GM23338 (cell line): ENCODE data around the gene CPSF4. TPM values are rescaled to one million over a fixed set of nuclear protein-coding genes. Genes with fewer than 3 reads are reported as not detected.

Experiments used
- ATAC-seq: fragments of 200-7000 bp; cut with Tn5 transposase; 3 replicates; pipeline ENCODE4 v1.9.1; 2020
- DNase-seq: peaks from one replicate; pipeline ENCODE4 v3.0.0-alpha.2; 2015; ENCODE audit warnings: low spot score
- H2AFZ ChIP-seq: fragments of 200-600 bp; sonication (generic); 2 replicates; pipeline ENCODE4 v1.8.0; 2016; ENCODE audit warnings: antibody characterized with exemption, mild to moderate bottlenecking, moderate library complexity
- H3F3A ChIP-seq: fragments of 200-600 bp; sonication (generic); replicated peaks from 2 replicates; pipeline ENCODE4 v1.8.0; 2017; ENCODE audit warnings: antibody characterized with exemption, mixed run types, low read depth
- H3K27ac ChIP-seq: fragments of 200-600 bp; sonication (generic); 2 replicates; pipeline ENCODE4 v1.6.1; 2016; ENCODE audit warnings: low read depth
- H3K27me3 ChIP-seq: fragments of 200-600 bp; sonication (generic); 2 replicates; pipeline ENCODE4 v1.8.0; 2016; ENCODE audit warnings: mild to moderate bottlenecking, mixed run types, moderate library complexity; ENCODE audit not compliant: insufficient read depth
- H3K36me3 ChIP-seq: fragments of 200-600 bp; sonication (generic); 2 replicates; pipeline ENCODE4 v1.8.0; 2016; ENCODE audit warnings: mild to moderate bottlenecking; ENCODE audit not compliant: insufficient read depth
- H3K4me1 ChIP-seq: fragments of 200-600 bp; sonication (generic); 2 replicates; pipeline ENCODE4 v1.8.0; 2016; ENCODE audit warnings: mild to moderate bottlenecking, moderate library complexity; ENCODE audit not compliant: insufficient read depth
- H3K4me2 ChIP-seq: fragments of 200-600 bp; sonication (generic); 2 replicates; pipeline ENCODE4 v1.7.1; 2017; ENCODE audit warnings: mixed run types
- H3K4me3 ChIP-seq: fragments of 200-600 bp; sonication (generic); 2 replicates; pipeline ENCODE4 v1.6.1; 2016; ENCODE audit warnings: mixed run types
- H3K79me2 ChIP-seq: fragments of 200-600 bp; sonication (generic); replicated peaks from 2 replicates; pipeline ENCODE4 v1.8.0; 2017; ENCODE audit warnings: mild to moderate bottlenecking; ENCODE audit not compliant: insufficient read depth
- H3K9me2 ChIP-seq: fragments of 200-600 bp; sonication (generic); 2 replicates; pipeline ENCODE4 v1.8.0; 2017; ENCODE audit not compliant: insufficient read depth
- H4K20me1 ChIP-seq: fragments of 200-600 bp; sonication (generic); replicated peaks from 2 replicates; pipeline ENCODE4 v1.8.0; 2017; ENCODE audit warnings: mild to moderate bottlenecking; ENCODE audit not compliant: insufficient read depth
- H3K27ac Mint-ChIP-seq: 2 replicates; pipeline ENCODE4 v1.8.0; 2020; ENCODE audit warnings: inconsistent platforms, mild to moderate bottlenecking, moderate library complexity, mixed read lengths
- H3K27me3 Mint-ChIP-seq: 3 replicates; pipeline ENCODE4 v1.8.0; 2022; ENCODE audit warnings: low read depth, mild to moderate bottlenecking, moderate library complexity, mixed read lengths, inconsistent platforms; ENCODE audit not compliant: insufficient read depth, poor library complexity
- H3K36me3 Mint-ChIP-seq: 3 replicates; pipeline ENCODE4 v1.8.0; 2021; ENCODE audit warnings: low read depth, mild to moderate bottlenecking, inconsistent platforms, moderate library complexity, mixed read lengths
- H3K4me1 Mint-ChIP-seq: 3 replicates; pipeline ENCODE4 v1.8.0; 2020; ENCODE audit warnings: mild to moderate bottlenecking, inconsistent platforms, mixed read lengths
- H3K4me3 Mint-ChIP-seq: 3 replicates; pipeline ENCODE4 v1.8.0; 2021; ENCODE audit warnings: moderate library complexity, mild to moderate bottlenecking, inconsistent platforms, mixed read lengths
- H3K9me3 Mint-ChIP-seq: 3 replicates; pipeline ENCODE4 v1.8.0; 2020; ENCODE audit warnings: moderate library complexity, mild to moderate bottlenecking, inconsistent platforms, mixed read lengths
- CREB1 ChIP-seq: fragments of 250-450 bp; sonication (Bioruptor Pico); IDR thresholded peaks from 2 replicates; pipeline ENCODE4 v1.5.0; 2020; ENCODE audit warnings: low read depth, mild to moderate bottlenecking, moderate library complexity
- CTCF ChIP-seq, 2 experiments: fragments of 200-600 bp in 1 of 2; sonication (generic) in 1 of 2; conservative IDR thresholded peaks; 2 replicates each; pipeline versions ENCODE4 v1.5.1 to v1.6.1; 2016 to 2017; ENCODE audit warnings: antibody characterized with exemption in 2 of 2, low read depth in 2 of 2, mild to moderate bottlenecking in 2 of 2, moderate library complexity in 1 of 2
- ETS1 ChIP-seq: IDR thresholded peaks from 2 replicates; pipeline ENCODE4 v1.6.1; 2016; ENCODE audit warnings: antibody characterized with exemption
- EZH2 ChIP-seq: fragments of 200-600 bp; sonication (generic); IDR thresholded peaks from one replicate; pipeline ENCODE4 v1.8.0; 2017; ENCODE audit warnings: antibody characterized with exemption, mild to moderate bottlenecking, low read depth; ENCODE audit not compliant: unreplicated experiment
- JUNB ChIP-seq: IDR thresholded peaks from one replicate; pipeline ENCODE4 v1.6.1; 2016; ENCODE audit warnings: antibody characterized with exemption; ENCODE audit not compliant: unreplicated experiment
- NANOG ChIP-seq: IDR thresholded peaks from 2 replicates; pipeline ENCODE4 v1.6.1; 2016; ENCODE audit warnings: antibody characterized with exemption, borderline replicate concordance
- POLR2AphosphoS5 ChIP-seq: IDR thresholded peaks from 2 replicates; pipeline ENCODE4 v1.6.1; 2016; ENCODE audit warnings: antibody characterized with exemption, low read depth
- REST ChIP-seq: IDR thresholded peaks from one replicate; pipeline ENCODE4 v1.6.1; 2018; ENCODE audit warnings: antibody characterized with exemption; ENCODE audit not compliant: unreplicated experiment
- STAT1 ChIP-seq: IDR thresholded peaks from one replicate; pipeline ENCODE4 v1.6.1; 2016; ENCODE audit warnings: antibody characterized with exemption; ENCODE audit not compliant: unreplicated experiment
- ZNF114 ChIP-seq: fragments of 250-450 bp; sonication (Bioruptor Pico); IDR thresholded peaks from 2 replicates; pipeline ENCODE4 v1.5.0; 2020; ENCODE audit warnings: mild to moderate bottlenecking, moderate library complexity
- ZNF331 ChIP-seq: fragments of 250-450 bp; sonication (Bioruptor Pico); IDR thresholded peaks from 2 replicates; pipeline ENCODE4 v1.5.0; 2020; ENCODE audit warnings: low read depth, mild to moderate bottlenecking, moderate library complexity
- ZNF462 ChIP-seq: fragments of 250-450 bp; sonication (Bioruptor Pico); IDR thresholded peaks from 2 replicates; pipeline ENCODE4 v1.5.0; 2020; ENCODE audit warnings: mild to moderate bottlenecking, moderate library complexity
- polyA plus RNA-seq: library from polyadenylated mRNA; unstranded; fragments of >200 nt; fragmentation: Nextera tagmentation; extraction: Ambion mirVana; gene quantifications from 2 replicates; pipeline ENCODE4 v1.2.1, GENCODE V29; 2016
- total RNA-seq: library from RNA; depleted of rRNA; stranded (reverse); fragments of >200 nt; shearing (Covaris generic); gene quantifications from 2 replicates; pipeline ENCODE4 v1.2.3, GENCODE V29; 2014

The CPSF4 gene
- total and polyA plus RNA-seq, 2 experiments from 2014 or later, result 34.3 to 93.2 TPM

GRCh38 chr7:99446096-99446495, 7.4 kb downstream of the CPSF4 start:
- no peaks in the 10 kb centered on the region for H3K9me3 Mint-ChIP-seq
- Histone ChIP-seq H3K4me1 (peaks cover 9% of the 10 kb centered on the region; the same call in 1 of the 2 replicates), H3K36me3 (peaks cover 55% of the 10 kb centered on the region), H3K9me2 (no peaks in the 10 kb centered on the region), H3K4me3 (no peak overlapping the region), H3K79me2 (peaks cover 24% of the 10 kb centered on the region), H3K4me2 (no peak overlapping the region), H3K27ac (no peak overlapping the region), H4K20me1 (peaks cover 34% of the 10 kb centered on the region), H3F3A (peaks cover 15% of the 10 kb centered on the region; the same call in 1 of the 2 replicates), H3K27me3 (no peaks in the 10 kb centered on the region), H2AFZ (no peak overlapping the region)
- TF ChIP-seq ZNF462 (CRISPR knock-in tag), result no peak
- no peak for TF ChIP-seq REST
- TF ChIP-seq ZNF114 (CRISPR knock-in tag), result no peak
- no peak for TF ChIP-seq STAT1
- no peak for TF ChIP-seq CTCF (conservative IDR thresholded peaks at IDR 0.05; ENCODE audit: low read depth in 2 of 2)
- no peak for TF ChIP-seq CREB1 (CRISPR knock-in tag)
- no peak for TF ChIP-seq JUNB
- no peak for TF ChIP-seq ZNF331 (CRISPR knock-in tag)
- no peak for TF ChIP-seq NANOG
- no peak for TF ChIP-seq POLR2AphosphoS5
- no peak for TF ChIP-seq EZH2
- no peak for TF ChIP-seq ETS1
- H3K27me3 Mint-ChIP-seq, result peaks cover 13% of the 10 kb centered on the region
- DNase-seq, result no peak
- H3K4me1 Mint-ChIP-seq, result peaks cover 9% of the 10 kb centered on the region
- H3K4me3 Mint-ChIP-seq, result no peak overlapping the region
- H3K36me3 Mint-ChIP-seq, result peaks cover 93% of the 10 kb centered on the region
- H3K27ac Mint-ChIP-seq, result no peak overlapping the region
- ATAC-seq, result no peak
